ENCODE results near the gene SYT3.

DNA sequence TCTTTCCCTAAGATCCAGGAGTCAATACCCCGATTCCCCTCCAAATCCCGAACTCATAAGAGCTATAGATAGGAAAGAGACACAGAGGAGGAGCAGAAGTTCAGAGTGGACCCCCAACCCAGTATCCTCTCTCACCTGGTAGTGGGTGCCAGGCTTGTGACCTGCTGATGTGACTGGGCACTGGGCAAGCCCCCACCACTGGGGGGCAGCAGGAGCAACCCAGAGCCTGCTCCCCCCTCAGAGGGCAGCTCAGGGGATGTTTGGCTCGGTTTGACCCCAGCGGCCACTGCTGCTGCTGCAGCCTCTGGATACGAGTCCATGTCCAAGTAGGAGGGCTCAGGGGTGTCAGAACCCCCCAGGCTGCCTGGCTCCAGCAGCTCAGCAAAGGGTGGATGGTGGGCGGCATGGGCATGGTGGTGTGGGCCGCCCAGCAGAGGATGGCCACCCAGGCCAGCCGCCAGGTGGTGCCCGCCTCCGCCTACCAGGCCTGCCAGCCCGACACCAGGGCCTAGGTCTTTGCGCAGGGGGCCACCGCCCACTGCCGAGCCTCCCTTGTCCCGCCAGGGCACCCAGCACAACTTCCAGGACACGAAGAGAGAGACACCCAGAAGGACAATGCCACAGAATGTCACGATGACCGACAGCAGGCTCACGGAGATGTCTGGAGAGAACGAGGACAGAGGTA is 7.4 kb downstream of the SYT3 start:
- TF ChIP-seq, protein P1, sequence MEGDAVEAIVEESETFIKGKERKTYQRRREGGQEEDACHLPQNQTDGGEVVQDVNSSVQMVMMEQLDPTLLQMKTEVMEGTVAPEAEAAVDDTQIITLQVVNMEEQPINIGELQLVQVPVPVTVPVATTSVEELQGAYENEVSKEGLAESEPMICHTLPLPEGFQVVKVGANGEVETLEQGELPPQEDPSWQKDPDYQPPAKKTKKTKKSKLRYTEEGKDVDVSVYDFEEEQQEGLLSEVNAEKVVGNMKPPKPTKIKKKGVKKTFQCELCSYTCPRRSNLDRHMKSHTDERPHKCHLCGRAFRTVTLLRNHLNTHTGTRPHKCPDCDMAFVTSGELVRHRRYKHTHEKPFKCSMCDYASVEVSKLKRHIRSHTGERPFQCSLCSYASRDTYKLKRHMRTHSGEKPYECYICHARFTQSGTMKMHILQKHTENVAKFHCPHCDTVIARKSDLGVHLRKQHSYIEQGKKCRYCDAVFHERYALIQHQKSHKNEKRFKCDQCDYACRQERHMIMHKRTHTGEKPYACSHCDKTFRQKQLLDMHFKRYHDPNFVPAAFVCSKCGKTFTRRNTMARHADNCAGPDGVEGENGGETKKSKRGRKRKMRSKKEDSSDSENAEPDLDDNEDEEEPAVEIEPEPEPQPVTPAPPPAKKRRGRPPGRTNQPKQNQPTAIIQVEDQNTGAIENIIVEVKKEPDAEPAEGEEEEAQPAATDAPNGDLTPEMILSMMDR (IDR thresholded peaks at IDR 0.05; ENCODE audit: insufficient read depth, low read length): no peak
- no peak for TF ChIP-seq SPI1 (IDR thresholded peaks at IDR 0.05; ENCODE audit: borderline replicate concordance, low read depth)
- TF ChIP-seq, protein P2, sequence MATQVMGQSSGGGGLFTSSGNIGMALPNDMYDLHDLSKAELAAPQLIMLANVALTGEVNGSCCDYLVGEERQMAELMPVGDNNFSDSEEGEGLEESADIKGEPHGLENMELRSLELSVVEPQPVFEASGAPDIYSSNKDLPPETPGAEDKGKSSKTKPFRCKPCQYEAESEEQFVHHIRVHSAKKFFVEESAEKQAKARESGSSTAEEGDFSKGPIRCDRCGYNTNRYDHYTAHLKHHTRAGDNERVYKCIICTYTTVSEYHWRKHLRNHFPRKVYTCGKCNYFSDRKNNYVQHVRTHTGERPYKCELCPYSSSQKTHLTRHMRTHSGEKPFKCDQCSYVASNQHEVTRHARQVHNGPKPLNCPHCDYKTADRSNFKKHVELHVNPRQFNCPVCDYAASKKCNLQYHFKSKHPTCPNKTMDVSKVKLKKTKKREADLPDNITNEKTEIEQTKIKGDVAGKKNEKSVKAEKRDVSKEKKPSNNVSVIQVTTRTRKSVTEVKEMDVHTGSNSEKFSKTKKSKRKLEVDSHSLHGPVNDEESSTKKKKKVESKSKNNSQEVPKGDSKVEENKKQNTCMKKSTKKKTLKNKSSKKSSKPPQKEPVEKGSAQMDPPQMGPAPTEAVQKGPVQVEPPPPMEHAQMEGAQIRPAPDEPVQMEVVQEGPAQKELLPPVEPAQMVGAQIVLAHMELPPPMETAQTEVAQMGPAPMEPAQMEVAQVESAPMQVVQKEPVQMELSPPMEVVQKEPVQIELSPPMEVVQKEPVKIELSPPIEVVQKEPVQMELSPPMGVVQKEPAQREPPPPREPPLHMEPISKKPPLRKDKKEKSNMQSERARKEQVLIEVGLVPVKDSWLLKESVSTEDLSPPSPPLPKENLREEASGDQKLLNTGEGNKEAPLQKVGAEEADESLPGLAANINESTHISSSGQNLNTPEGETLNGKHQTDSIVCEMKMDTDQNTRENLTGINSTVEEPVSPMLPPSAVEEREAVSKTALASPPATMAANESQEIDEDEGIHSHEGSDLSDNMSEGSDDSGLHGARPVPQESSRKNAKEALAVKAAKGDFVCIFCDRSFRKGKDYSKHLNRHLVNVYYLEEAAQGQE (IDR thresholded peaks at IDR 0.05; ENCODE audit: insufficient replicate concordance, low read depth): no peak
- TF ChIP-seq GABPA (IDR thresholded peaks at IDR 0.05; ENCODE audit: low read depth): no peak

Measured in HL-60 (cell line).